GM23338 (cell line): Measurements from ENCODE around the gene EIF3K. TPM values are rescaled to one million over a fixed set of nuclear protein-coding genes. Genes with fewer than 3 reads are reported as not detected.
A peak's percentile ranks its signal among the peaks of the same experiment; 100 is the strongest.

ENCODE experiments used
- ATAC-seq: fragments of 200-7000 bp; cut with Tn5 transposase; 3 replicates; pipeline ENCODE4 v1.9.1; 2020
- DNase-seq: peaks from one replicate; pipeline ENCODE4 v3.0.0-alpha.2; 2015; ENCODE audit warnings: low spot score
- H2AFZ ChIP-seq: fragments of 200-600 bp; sonication (generic); 2 replicates; pipeline ENCODE4 v1.8.0; 2016; ENCODE audit warnings: antibody characterized with exemption, mild to moderate bottlenecking, moderate library complexity
- H3F3A ChIP-seq: fragments of 200-600 bp; sonication (generic); replicated peaks from 2 replicates; pipeline ENCODE4 v1.8.0; 2017; ENCODE audit warnings: antibody characterized with exemption, mixed run types, low read depth
- H3K27ac ChIP-seq: fragments of 200-600 bp; sonication (generic); 2 replicates; pipeline ENCODE4 v1.6.1; 2016; ENCODE audit warnings: low read depth
- H3K27me3 ChIP-seq: fragments of 200-600 bp; sonication (generic); 2 replicates; pipeline ENCODE4 v1.8.0; 2016; ENCODE audit warnings: mild to moderate bottlenecking, mixed run types, moderate library complexity; ENCODE audit not compliant: insufficient read depth
- H3K36me3 ChIP-seq: fragments of 200-600 bp; sonication (generic); 2 replicates; pipeline ENCODE4 v1.8.0; 2016; ENCODE audit warnings: mild to moderate bottlenecking; ENCODE audit not compliant: insufficient read depth
- H3K4me1 ChIP-seq: fragments of 200-600 bp; sonication (generic); 2 replicates; pipeline ENCODE4 v1.8.0; 2016; ENCODE audit warnings: mild to moderate bottlenecking, moderate library complexity; ENCODE audit not compliant: insufficient read depth
- H3K4me2 ChIP-seq: fragments of 200-600 bp; sonication (generic); 2 replicates; pipeline ENCODE4 v1.7.1; 2017; ENCODE audit warnings: mixed run types
- H3K4me3 ChIP-seq: fragments of 200-600 bp; sonication (generic); 2 replicates; pipeline ENCODE4 v1.6.1; 2016; ENCODE audit warnings: mixed run types
- H3K79me2 ChIP-seq: fragments of 200-600 bp; sonication (generic); replicated peaks from 2 replicates; pipeline ENCODE4 v1.8.0; 2017; ENCODE audit warnings: mild to moderate bottlenecking; ENCODE audit not compliant: insufficient read depth
- H3K9me2 ChIP-seq: fragments of 200-600 bp; sonication (generic); 2 replicates; pipeline ENCODE4 v1.8.0; 2017; ENCODE audit not compliant: insufficient read depth
- H4K20me1 ChIP-seq: fragments of 200-600 bp; sonication (generic); replicated peaks from 2 replicates; pipeline ENCODE4 v1.8.0; 2017; ENCODE audit warnings: mild to moderate bottlenecking; ENCODE audit not compliant: insufficient read depth
- H3K27ac Mint-ChIP-seq: 2 replicates; pipeline ENCODE4 v1.8.0; 2020; ENCODE audit warnings: inconsistent platforms, mild to moderate bottlenecking, moderate library complexity, mixed read lengths
- H3K27me3 Mint-ChIP-seq: 3 replicates; pipeline ENCODE4 v1.8.0; 2022; ENCODE audit warnings: low read depth, mild to moderate bottlenecking, moderate library complexity, mixed read lengths, inconsistent platforms; ENCODE audit not compliant: insufficient read depth, poor library complexity
- H3K36me3 Mint-ChIP-seq: 3 replicates; pipeline ENCODE4 v1.8.0; 2021; ENCODE audit warnings: low read depth, mild to moderate bottlenecking, inconsistent platforms, moderate library complexity, mixed read lengths
- H3K4me1 Mint-ChIP-seq: 3 replicates; pipeline ENCODE4 v1.8.0; 2020; ENCODE audit warnings: mild to moderate bottlenecking, inconsistent platforms, mixed read lengths
- H3K4me3 Mint-ChIP-seq: 3 replicates; pipeline ENCODE4 v1.8.0; 2021; ENCODE audit warnings: moderate library complexity, mild to moderate bottlenecking, inconsistent platforms, mixed read lengths
- H3K9me3 Mint-ChIP-seq: 3 replicates; pipeline ENCODE4 v1.8.0; 2020; ENCODE audit warnings: moderate library complexity, mild to moderate bottlenecking, inconsistent platforms, mixed read lengths
- CREB1 ChIP-seq: fragments of 250-450 bp; sonication (Bioruptor Pico); IDR thresholded peaks from 2 replicates; pipeline ENCODE4 v1.5.0; 2020; ENCODE audit warnings: low read depth, mild to moderate bottlenecking, moderate library complexity
- ETS1 ChIP-seq: IDR thresholded peaks from 2 replicates; pipeline ENCODE4 v1.6.1; 2016; ENCODE audit warnings: antibody characterized with exemption
- EZH2 ChIP-seq: fragments of 200-600 bp; sonication (generic); IDR thresholded peaks from one replicate; pipeline ENCODE4 v1.8.0; 2017; ENCODE audit warnings: antibody characterized with exemption, mild to moderate bottlenecking, low read depth; ENCODE audit not compliant: unreplicated experiment
- EZH2phosphoT487 ChIP-seq: fragments of 200-600 bp; sonication (generic); IDR thresholded peaks from one replicate; pipeline ENCODE4 v1.8.1; 2018; ENCODE audit warnings: antibody characterized with exemption; ENCODE audit not compliant: unreplicated experiment
- JUNB ChIP-seq: IDR thresholded peaks from one replicate; pipeline ENCODE4 v1.6.1; 2016; ENCODE audit warnings: antibody characterized with exemption; ENCODE audit not compliant: unreplicated experiment
- NANOG ChIP-seq: IDR thresholded peaks from 2 replicates; pipeline ENCODE4 v1.6.1; 2016; ENCODE audit warnings: antibody characterized with exemption, borderline replicate concordance
- POLR2AphosphoS5 ChIP-seq: IDR thresholded peaks from 2 replicates; pipeline ENCODE4 v1.6.1; 2016; ENCODE audit warnings: antibody characterized with exemption, low read depth
- STAT1 ChIP-seq: IDR thresholded peaks from one replicate; pipeline ENCODE4 v1.6.1; 2016; ENCODE audit warnings: antibody characterized with exemption; ENCODE audit not compliant: unreplicated experiment
- ZNF114 ChIP-seq: fragments of 250-450 bp; sonication (Bioruptor Pico); IDR thresholded peaks from 2 replicates; pipeline ENCODE4 v1.5.0; 2020; ENCODE audit warnings: mild to moderate bottlenecking, moderate library complexity
- ZNF331 ChIP-seq: fragments of 250-450 bp; sonication (Bioruptor Pico); IDR thresholded peaks from 2 replicates; pipeline ENCODE4 v1.5.0; 2020; ENCODE audit warnings: low read depth, mild to moderate bottlenecking, moderate library complexity
- ZNF462 ChIP-seq: fragments of 250-450 bp; sonication (Bioruptor Pico); IDR thresholded peaks from 2 replicates; pipeline ENCODE4 v1.5.0; 2020; ENCODE audit warnings: mild to moderate bottlenecking, moderate library complexity
- polyA plus RNA-seq: library from polyadenylated mRNA; unstranded; fragments of >200 nt; fragmentation: Nextera tagmentation; extraction: Ambion mirVana; gene quantifications from 2 replicates; pipeline ENCODE4 v1.2.1, GENCODE V29; 2016
- total RNA-seq: library from RNA; depleted of rRNA; stranded (reverse); fragments of >200 nt; shearing (Covaris generic); gene quantifications from 2 replicates; pipeline ENCODE4 v1.2.3, GENCODE V29; 2014
- TF ChIP-seq, protein P1 (sequence below): IDR thresholded peaks from one replicate; pipeline ENCODE4 v1.6.1; 2018; ENCODE audit warnings: antibody characterized with exemption; ENCODE audit not compliant: unreplicated experiment

The EIF3K gene
- total and polyA plus RNA-seq, 2 experiments from 2014 or later: 226 to 509 TPM

GRCh38 chr19:38665219-38665931 is 46.4 kb downstream of the EIF3K start:
- H3K27ac ChIP-seq: peak overlapping the region; percentile 99
- H3F3A ChIP-seq: peaks cover 17% of the 10 kb centered on the region
- H3K4me3 Mint-ChIP-seq: peak overlapping the region; percentile 55
- H3K27me3 Mint-ChIP-seq: peaks cover 37% of the 10 kb centered on the region
- DNase-seq: no peak
- TF ChIP-seq EZH2phosphoT487: no peak
- TF ChIP-seq ZNF462 (CRISPR knock-in tag): no peak
- TF ChIP-seq ETS1: no peak
- no peak for TF ChIP-seq ZNF331
- no peak for TF ChIP-seq CREB1 (CRISPR knock-in tag)
- TF ChIP-seq NANOG: no peak
- TF ChIP-seq, protein P1, sequence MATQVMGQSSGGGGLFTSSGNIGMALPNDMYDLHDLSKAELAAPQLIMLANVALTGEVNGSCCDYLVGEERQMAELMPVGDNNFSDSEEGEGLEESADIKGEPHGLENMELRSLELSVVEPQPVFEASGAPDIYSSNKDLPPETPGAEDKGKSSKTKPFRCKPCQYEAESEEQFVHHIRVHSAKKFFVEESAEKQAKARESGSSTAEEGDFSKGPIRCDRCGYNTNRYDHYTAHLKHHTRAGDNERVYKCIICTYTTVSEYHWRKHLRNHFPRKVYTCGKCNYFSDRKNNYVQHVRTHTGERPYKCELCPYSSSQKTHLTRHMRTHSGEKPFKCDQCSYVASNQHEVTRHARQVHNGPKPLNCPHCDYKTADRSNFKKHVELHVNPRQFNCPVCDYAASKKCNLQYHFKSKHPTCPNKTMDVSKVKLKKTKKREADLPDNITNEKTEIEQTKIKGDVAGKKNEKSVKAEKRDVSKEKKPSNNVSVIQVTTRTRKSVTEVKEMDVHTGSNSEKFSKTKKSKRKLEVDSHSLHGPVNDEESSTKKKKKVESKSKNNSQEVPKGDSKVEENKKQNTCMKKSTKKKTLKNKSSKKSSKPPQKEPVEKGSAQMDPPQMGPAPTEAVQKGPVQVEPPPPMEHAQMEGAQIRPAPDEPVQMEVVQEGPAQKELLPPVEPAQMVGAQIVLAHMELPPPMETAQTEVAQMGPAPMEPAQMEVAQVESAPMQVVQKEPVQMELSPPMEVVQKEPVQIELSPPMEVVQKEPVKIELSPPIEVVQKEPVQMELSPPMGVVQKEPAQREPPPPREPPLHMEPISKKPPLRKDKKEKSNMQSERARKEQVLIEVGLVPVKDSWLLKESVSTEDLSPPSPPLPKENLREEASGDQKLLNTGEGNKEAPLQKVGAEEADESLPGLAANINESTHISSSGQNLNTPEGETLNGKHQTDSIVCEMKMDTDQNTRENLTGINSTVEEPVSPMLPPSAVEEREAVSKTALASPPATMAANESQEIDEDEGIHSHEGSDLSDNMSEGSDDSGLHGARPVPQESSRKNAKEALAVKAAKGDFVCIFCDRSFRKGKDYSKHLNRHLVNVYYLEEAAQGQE: no peak
- no peak for TF ChIP-seq ZNF114 (CRISPR knock-in tag)
- TF ChIP-seq STAT1: no peak
- TF ChIP-seq JUNB: no peak
- no peak for TF ChIP-seq POLR2AphosphoS5
- TF ChIP-seq EZH2: no peak
- H3K4me1 Mint-ChIP-seq: peaks cover 97% of the 10 kb centered on the region
- peak overlapping the region; percentile 31 for H3K4me3 ChIP-seq
- peak overlapping the region; percentile 72 for H3K4me2 ChIP-seq
- H3K27me3 ChIP-seq: no peaks in the 10 kb centered on the region
- ATAC-seq: no peak
- no peaks in the 10 kb centered on the region for H3K9me2 ChIP-seq
- peaks cover 40% of the 10 kb centered on the region for H3K36me3 Mint-ChIP-seq
- peaks cover 16% of the 10 kb centered on the region for H4K20me1 ChIP-seq
- H3K27ac Mint-ChIP-seq: peak overlapping the region; percentile 98
- H2AFZ ChIP-seq: no peak overlapping the region
- H3K79me2 ChIP-seq: peaks cover 92% of the 10 kb centered on the region
- peaks cover 93% of the 10 kb centered on the region for H3K4me1 ChIP-seq
- H3K9me3 Mint-ChIP-seq: no peaks in the 10 kb centered on the region
- H3K36me3 ChIP-seq: no peaks in the 10 kb centered on the region; the same call in 1 of the 2 replicates
